GM12878 (cell line): ENCODE data around the gene NAA15. TPM values are rescaled to one million over a fixed set of nuclear protein-coding genes. Genes with fewer than 3 reads are reported as not detected.

Source experiments
- MTA2 ChIP-seq: fragments of 450-650 bp; IDR thresholded peaks from 2 replicates; pipeline ENCODE4 v1.6.1; 2016; ENCODE audit warnings: low read depth, mild to moderate bottlenecking, moderate library complexity
- MXI1 ChIP-seq: fragments of 150-350 bp; IDR thresholded peaks from 2 replicates; pipeline ENCODE4 v1.6.1; 2011; ENCODE audit warnings: low read depth, mild to moderate bottlenecking, inconsistent platforms, low read length, improper control_type of control experiment
- PAX8 ChIP-seq: fragments of 450-650 bp; IDR thresholded peaks from 2 replicates; pipeline ENCODE4 v1.6.1; 2017; ENCODE audit warnings: mild to moderate bottlenecking, moderate library complexity
- POLR2AphosphoS5 ChIP-seq: IDR thresholded peaks from 2 replicates; pipeline ENCODE4 v1.6.1; 2011; ENCODE audit warnings: mild to moderate bottlenecking, low read length, inconsistent platforms
- SMAD5 ChIP-seq: IDR thresholded peaks from 2 replicates; pipeline ENCODE4 v1.6.1; 2016; ENCODE audit warnings: antibody characterized with exemption, low read depth
- polyA plus RNA-seq, 11 experiments: library from polyadenylated mRNA; depleted of rRNA in 4 of 11; unstranded in 6 of 11; stranded (reverse) in 5 of 11; fragments of >200 nt; fragmentation: Nextera tagmentation in 4 of 11; fragmentation: Illumina TruSeq in 1 of 11; extraction: Ambion mirVana in 4 of 11; extraction: Trizol in 1 of 11; gene quantifications; 1 replicate in 1 of 11; 2 replicates in 10 of 11; pipeline versions ENCODE4 v1.2.1 to v1.2.3, GENCODE V29; 2011 to 2016; ENCODE audit warnings: inconsistent platforms in 2 of 11, missing spikeins in 2 of 11, low read depth in 1 of 11
- total RNA-seq, 4 experiments: library from RNA; depleted of rRNA in 3 of 4; stranded (reverse); fragments of >200 nt in 3 of 4; fragmentation: Illumina TruSeq in 1 of 4; extraction: Trizol in 1 of 4; gene quantifications; 2 replicates each; pipeline versions ENCODE4 v1.2.1 to v1.2.3, GENCODE V29; 2013 to 2021
- TF ChIP-seq, protein P1 (sequence below): IDR thresholded peaks from 2 replicates; pipeline ENCODE4 v1.6.1; 2011; ENCODE audit warnings: borderline replicate concordance, low read depth, mild to moderate bottlenecking, moderate library complexity, low read length; ENCODE audit not compliant: insufficient read depth, poor library complexity, severe bottlenecking
- TF ChIP-seq, protein P2 (sequence below): fragments of 450-650 bp; formaldehyde crosslinking; IDR thresholded peaks from 2 replicates; pipeline ENCODE4 v1.5.0; 2022; ENCODE audit warnings: mild to moderate bottlenecking, missing genetic modification characterization
- TF ChIP-seq, protein P3 (sequence below): fragments of 450-650 bp; IDR thresholded peaks from 2 replicates; pipeline ENCODE4 v1.6.1; 2017; ENCODE audit warnings: mild to moderate bottlenecking, moderate library complexity
- TF ChIP-seq, protein P4 (sequence below): fragments of 450-650 bp; IDR thresholded peaks from 2 replicates; pipeline ENCODE4 v1.6.1; 2018; ENCODE audit warnings: borderline replicate concordance, mild to moderate bottlenecking; ENCODE audit not compliant: partially characterized antibody
- TF ChIP-seq, protein P5 (sequence below): fragments of 450-650 bp; IDR thresholded peaks from 2 replicates; pipeline ENCODE4 v1.6.1; 2016; ENCODE audit warnings: mild to moderate bottlenecking, moderate library complexity, borderline replicate concordance

NAA15 gene
- total and polyA plus RNA-seq, 10 of the 15 experiments (the other 5 are each of a cell fraction or from before 2014, with no cell fraction given): 24.3 to 93.1 (median 51.9) TPM

GRCh38 chr4:139266583-139267257 is 34.6 kb upstream of the NAA15 start (continued):
- TF ChIP-seq, protein P1, sequence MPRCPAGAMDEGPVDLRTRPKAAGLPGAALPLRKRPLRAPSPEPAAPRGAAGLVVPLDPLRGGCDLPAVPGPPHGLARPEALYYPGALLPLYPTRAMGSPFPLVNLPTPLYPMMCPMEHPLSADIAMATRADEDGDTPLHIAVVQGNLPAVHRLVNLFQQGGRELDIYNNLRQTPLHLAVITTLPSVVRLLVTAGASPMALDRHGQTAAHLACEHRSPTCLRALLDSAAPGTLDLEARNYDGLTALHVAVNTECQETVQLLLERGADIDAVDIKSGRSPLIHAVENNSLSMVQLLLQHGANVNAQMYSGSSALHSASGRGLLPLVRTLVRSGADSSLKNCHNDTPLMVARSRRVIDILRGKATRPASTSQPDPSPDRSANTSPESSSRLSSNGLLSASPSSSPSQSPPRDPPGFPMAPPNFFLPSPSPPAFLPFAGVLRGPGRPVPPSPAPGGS: peak; percentile 63
- TF ChIP-seq, protein P2, sequence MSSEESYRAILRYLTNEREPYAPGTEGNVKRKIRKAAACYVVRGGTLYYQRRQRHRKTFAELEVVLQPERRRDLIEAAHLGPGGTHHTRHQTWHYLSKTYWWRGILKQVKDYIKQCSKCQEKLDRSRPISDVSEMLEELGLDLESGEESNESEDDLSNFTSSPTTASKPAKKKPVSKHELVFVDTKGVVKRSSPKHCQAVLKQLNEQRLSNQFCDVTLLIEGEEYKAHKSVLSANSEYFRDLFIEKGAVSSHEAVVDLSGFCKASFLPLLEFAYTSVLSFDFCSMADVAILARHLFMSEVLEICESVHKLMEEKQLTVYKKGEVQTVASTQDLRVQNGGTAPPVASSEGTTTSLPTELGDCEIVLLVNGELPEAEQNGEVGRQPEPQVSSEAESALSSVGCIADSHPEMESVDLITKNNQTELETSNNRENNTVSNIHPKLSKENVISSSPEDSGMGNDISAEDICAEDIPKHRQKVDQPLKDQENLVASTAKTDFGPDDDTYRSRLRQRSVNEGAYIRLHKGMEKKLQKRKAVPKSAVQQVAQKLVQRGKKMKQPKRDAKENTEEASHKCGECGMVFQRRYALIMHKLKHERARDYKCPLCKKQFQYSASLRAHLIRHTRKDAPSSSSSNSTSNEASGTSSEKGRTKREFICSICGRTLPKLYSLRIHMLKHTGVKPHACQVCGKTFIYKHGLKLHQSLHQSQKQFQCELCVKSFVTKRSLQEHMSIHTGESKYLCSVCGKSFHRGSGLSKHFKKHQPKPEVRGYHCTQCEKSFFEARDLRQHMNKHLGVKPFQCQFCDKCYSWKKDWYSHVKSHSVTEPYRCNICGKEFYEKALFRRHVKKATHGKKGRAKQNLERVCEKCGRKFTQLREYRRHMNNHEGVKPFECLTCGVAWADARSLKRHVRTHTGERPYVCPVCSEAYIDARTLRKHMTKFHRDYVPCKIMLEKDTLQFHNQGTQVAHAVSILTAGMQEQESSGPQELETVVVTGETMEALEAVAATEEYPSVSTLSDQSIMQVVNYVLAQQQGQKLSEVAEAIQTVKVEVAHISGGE (CRISPR knock-in tag): no peak
- TF ChIP-seq SMAD5 (no peak), POLR2AphosphoS5 (no peak), MTA2 (peak; percentile 88), PAX8 (no peak), MXI1 (peak; percentile 69)
- TF ChIP-seq, protein P3, sequence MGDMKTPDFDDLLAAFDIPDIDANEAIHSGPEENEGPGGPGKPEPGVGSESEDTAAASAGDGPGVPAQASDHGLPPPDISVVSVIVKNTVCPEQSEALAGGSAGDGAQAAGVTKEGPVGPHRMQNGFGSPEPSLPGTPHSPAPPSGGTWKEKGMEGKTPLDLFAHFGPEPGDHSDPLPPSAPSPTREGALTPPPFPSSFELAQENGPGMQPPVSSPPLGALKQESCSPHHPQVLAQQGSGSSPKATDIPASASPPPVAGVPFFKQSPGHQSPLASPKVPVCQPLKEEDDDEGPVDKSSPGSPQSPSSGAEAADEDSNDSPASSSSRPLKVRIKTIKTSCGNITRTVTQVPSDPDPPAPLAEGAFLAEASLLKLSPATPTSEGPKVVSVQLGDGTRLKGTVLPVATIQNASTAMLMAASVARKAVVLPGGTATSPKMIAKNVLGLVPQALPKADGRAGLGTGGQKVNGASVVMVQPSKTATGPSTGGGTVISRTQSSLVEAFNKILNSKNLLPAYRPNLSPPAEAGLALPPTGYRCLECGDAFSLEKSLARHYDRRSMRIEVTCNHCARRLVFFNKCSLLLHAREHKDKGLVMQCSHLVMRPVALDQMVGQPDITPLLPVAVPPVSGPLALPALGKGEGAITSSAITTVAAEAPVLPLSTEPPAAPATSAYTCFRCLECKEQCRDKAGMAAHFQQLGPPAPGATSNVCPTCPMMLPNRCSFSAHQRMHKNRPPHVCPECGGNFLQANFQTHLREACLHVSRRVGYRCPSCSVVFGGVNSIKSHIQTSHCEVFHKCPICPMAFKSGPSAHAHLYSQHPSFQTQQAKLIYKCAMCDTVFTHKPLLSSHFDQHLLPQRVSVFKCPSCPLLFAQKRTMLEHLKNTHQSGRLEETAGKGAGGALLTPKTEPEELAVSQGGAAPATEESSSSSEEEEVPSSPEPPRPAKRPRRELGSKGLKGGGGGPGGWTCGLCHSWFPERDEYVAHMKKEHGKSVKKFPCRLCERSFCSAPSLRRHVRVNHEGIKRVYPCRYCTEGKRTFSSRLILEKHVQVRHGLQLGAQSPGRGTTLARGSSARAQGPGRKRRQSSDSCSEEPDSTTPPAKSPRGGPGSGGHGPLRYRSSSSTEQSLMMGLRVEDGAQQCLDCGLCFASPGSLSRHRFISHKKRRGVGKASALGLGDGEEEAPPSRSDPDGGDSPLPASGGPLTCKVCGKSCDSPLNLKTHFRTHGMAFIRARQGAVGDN: no peak
- TF ChIP-seq, protein P4, sequence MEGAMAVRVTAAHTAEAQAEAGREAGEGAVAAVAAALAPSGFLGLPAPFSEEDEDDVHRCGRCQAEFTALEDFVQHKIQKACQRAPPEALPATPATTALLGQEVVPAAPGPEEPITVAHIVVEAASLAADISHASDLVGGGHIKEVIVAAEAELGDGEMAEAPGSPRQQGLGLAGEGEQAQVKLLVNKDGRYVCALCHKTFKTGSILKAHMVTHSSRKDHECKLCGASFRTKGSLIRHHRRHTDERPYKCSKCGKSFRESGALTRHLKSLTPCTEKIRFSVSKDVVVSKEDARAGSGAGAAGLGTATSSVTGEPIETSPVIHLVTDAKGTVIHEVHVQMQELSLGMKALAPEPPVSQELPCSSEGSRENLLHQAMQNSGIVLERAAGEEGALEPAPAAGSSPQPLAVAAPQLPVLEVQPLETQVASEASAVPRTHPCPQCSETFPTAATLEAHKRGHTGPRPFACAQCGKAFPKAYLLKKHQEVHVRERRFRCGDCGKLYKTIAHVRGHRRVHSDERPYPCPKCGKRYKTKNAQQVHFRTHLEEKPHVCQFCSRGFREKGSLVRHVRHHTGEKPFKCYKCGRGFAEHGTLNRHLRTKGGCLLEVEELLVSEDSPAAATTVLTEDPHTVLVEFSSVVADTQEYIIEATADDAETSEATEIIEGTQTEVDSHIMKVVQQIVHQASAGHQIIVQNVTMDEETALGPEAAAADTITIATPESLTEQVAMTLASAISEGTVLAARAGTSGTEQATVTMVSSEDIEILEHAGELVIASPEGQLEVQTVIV: no peak
- TF ChIP-seq, protein P5, sequence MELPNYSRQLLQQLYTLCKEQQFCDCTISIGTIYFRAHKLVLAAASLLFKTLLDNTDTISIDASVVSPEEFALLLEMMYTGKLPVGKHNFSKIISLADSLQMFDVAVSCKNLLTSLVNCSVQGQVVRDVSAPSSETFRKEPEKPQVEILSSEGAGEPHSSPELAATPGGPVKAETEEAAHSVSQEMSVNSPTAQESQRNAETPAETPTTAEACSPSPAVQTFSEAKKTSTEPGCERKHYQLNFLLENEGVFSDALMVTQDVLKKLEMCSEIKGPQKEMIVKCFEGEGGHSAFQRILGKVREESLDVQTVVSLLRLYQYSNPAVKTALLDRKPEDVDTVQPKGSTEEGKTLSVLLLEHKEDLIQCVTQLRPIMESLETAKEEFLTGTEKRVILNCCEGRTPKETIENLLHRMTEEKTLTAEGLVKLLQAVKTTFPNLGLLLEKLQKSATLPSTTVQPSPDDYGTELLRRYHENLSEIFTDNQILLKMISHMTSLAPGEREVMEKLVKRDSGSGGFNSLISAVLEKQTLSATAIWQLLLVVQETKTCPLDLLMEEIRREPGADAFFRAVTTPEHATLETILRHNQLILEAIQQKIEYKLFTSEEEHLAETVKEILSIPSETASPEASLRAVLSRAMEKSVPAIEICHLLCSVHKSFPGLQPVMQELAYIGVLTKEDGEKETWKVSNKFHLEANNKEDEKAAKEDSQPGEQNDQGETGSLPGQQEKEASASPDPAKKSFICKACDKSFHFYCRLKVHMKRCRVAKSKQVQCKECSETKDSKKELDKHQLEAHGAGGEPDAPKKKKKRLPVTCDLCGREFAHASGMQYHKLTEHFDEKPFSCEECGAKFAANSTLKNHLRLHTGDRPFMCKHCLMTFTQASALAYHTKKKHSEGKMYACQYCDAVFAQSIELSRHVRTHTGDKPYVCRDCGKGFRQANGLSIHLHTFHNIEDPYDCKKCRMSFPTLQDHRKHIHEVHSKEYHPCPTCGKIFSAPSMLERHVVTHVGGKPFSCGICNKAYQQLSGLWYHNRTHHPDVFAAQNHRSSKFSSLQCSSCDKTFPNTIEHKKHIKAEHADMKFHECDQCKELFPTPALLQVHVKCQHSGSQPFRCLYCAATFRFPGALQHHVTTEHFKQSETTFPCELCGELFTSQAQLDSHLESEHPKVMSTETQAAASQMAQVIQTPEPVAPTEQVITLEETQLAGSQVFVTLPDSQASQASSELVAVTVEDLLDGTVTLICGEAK: no peak
